ENCODE results near the gene ZDHHC4.
A peak's percentile ranks its signal among the peaks of the same experiment; 100 is the strongest.

Gene ZDHHC4

GRCh38 chr7:6637544-6638229 lies 60.4 kb downstream of the ZDHHC4 start:
- peak; percentile 72 for DNase-seq
